SH-SY5Y (cell line): ENCODE data around the gene SLC9A9.

ENCODE experiments used
- GATA2 ChIP-seq: IDR thresholded peaks from 2 replicates; pipeline ENCODE4 v1.6.1; 2011; ENCODE audit warnings: mild to moderate bottlenecking, low read depth, low read length
- GATA3 ChIP-seq: IDR thresholded peaks from 2 replicates; pipeline ENCODE4 v1.6.1; 2011; ENCODE audit warnings: low read depth, mild to moderate bottlenecking, low read length, moderate library complexity

Gene SLC9A9

GRCh38 chr3:143827425-143827824 is 20.8 kb downstream of the SLC9A9 start:
- TF ChIP-seq GATA3 = no peak

- no peak for TF ChIP-seq GATA3
- TF ChIP-seq GATA2 = no peak
Measured at GRCh38 chr3:143826296-143826695, 22.0 kb downstream of the SLC9A9 start.

- TF ChIP-seq GATA3 (no peak), GATA2 (no peak)
Measured at GRCh38 chr3:143825513-143825912, 22.8 kb downstream of the SLC9A9 start.

- no peak for TF ChIP-seq GATA3
- TF ChIP-seq GATA2 = no peak
Measured at GRCh38 chr3:143824735-143825385, 23.4 kb downstream of the SLC9A9 start.

- no peak for TF ChIP-seq GATA3
- TF ChIP-seq GATA2 = no peak
Measured at GRCh38 chr3:143822798-143823197, 25.5 kb downstream of the SLC9A9 start.

GRCh38 chr3:143822374-143822773 is 25.9 kb downstream of the SLC9A9 start:
- no peak for TF ChIP-seq GATA2
- TF ChIP-seq GATA3 = no peak

- TF ChIP-seq GATA2 = no peak
- TF ChIP-seq GATA3 = no peak
Measured at GRCh38 chr3:143821862-143822261, 26.4 kb downstream of the SLC9A9 start.

GRCh38 chr3:143820466-143821221 is 27.6 kb downstream of the SLC9A9 start:
- no peak for TF ChIP-seq GATA2

GRCh38 chr3:143819890-143820289 is 28.4 kb downstream of the SLC9A9 start:
- TF ChIP-seq GATA2 (no peak), GATA3 (no peak)

GRCh38 chr3:143814443-143814889 is 33.8 kb downstream of the SLC9A9 start:
- TF ChIP-seq GATA2 = no peak
- no peak for TF ChIP-seq GATA3

- TF ChIP-seq GATA3 (no peak), GATA2 (no peak)
Measured at GRCh38 chr3:143812481-143812880, 35.8 kb downstream of the SLC9A9 start.

- TF ChIP-seq GATA2 (no peak), GATA3 (no peak)
Measured at GRCh38 chr3:143811602-143812001, 36.7 kb downstream of the SLC9A9 start.

- no peak for TF ChIP-seq GATA2
- TF ChIP-seq GATA3 = no peak
Measured at GRCh38 chr3:143810953-143811265, 37.4 kb downstream of the SLC9A9 start.

- no peak for TF ChIP-seq GATA2
- TF ChIP-seq GATA3 = no peak
Measured at GRCh38 chr3:143810166-143810952, 37.9 kb downstream of the SLC9A9 start.
